GM23338 (cell line): ENCODE results near the gene RELCH. TPM values are rescaled to one million over a fixed set of nuclear protein-coding genes. Genes with fewer than 3 reads are reported as not detected.

Experiments
- ATAC-seq: fragments of 200-7000 bp; cut with Tn5 transposase; 3 replicates; pipeline ENCODE4 v1.9.1; 2020
- DNase-seq: peaks from one replicate; pipeline ENCODE4 v3.0.0-alpha.2; 2015; ENCODE audit warnings: low spot score
- H2AFZ ChIP-seq: fragments of 200-600 bp; sonication (generic); 2 replicates; pipeline ENCODE4 v1.8.0; 2016; ENCODE audit warnings: antibody characterized with exemption, mild to moderate bottlenecking, moderate library complexity
- H3F3A ChIP-seq: fragments of 200-600 bp; sonication (generic); replicated peaks from 2 replicates; pipeline ENCODE4 v1.8.0; 2017; ENCODE audit warnings: antibody characterized with exemption, mixed run types, low read depth
- H3K27ac ChIP-seq: fragments of 200-600 bp; sonication (generic); 2 replicates; pipeline ENCODE4 v1.6.1; 2016; ENCODE audit warnings: low read depth
- H3K27me3 ChIP-seq: fragments of 200-600 bp; sonication (generic); 2 replicates; pipeline ENCODE4 v1.8.0; 2016; ENCODE audit warnings: mild to moderate bottlenecking, mixed run types, moderate library complexity; ENCODE audit not compliant: insufficient read depth
- H3K36me3 ChIP-seq: fragments of 200-600 bp; sonication (generic); 2 replicates; pipeline ENCODE4 v1.8.0; 2016; ENCODE audit warnings: mild to moderate bottlenecking; ENCODE audit not compliant: insufficient read depth
- H3K4me1 ChIP-seq: fragments of 200-600 bp; sonication (generic); 2 replicates; pipeline ENCODE4 v1.8.0; 2016; ENCODE audit warnings: mild to moderate bottlenecking, moderate library complexity; ENCODE audit not compliant: insufficient read depth
- H3K4me2 ChIP-seq: fragments of 200-600 bp; sonication (generic); 2 replicates; pipeline ENCODE4 v1.7.1; 2017; ENCODE audit warnings: mixed run types
- H3K4me3 ChIP-seq: fragments of 200-600 bp; sonication (generic); 2 replicates; pipeline ENCODE4 v1.6.1; 2016; ENCODE audit warnings: mixed run types
- H3K79me2 ChIP-seq: fragments of 200-600 bp; sonication (generic); replicated peaks from 2 replicates; pipeline ENCODE4 v1.8.0; 2017; ENCODE audit warnings: mild to moderate bottlenecking; ENCODE audit not compliant: insufficient read depth
- H3K9me2 ChIP-seq: fragments of 200-600 bp; sonication (generic); 2 replicates; pipeline ENCODE4 v1.8.0; 2017; ENCODE audit not compliant: insufficient read depth
- H4K20me1 ChIP-seq: fragments of 200-600 bp; sonication (generic); replicated peaks from 2 replicates; pipeline ENCODE4 v1.8.0; 2017; ENCODE audit warnings: mild to moderate bottlenecking; ENCODE audit not compliant: insufficient read depth
- H3K27ac Mint-ChIP-seq: 2 replicates; pipeline ENCODE4 v1.8.0; 2020; ENCODE audit warnings: inconsistent platforms, mild to moderate bottlenecking, moderate library complexity, mixed read lengths
- H3K27me3 Mint-ChIP-seq: 3 replicates; pipeline ENCODE4 v1.8.0; 2022; ENCODE audit warnings: low read depth, mild to moderate bottlenecking, moderate library complexity, mixed read lengths, inconsistent platforms; ENCODE audit not compliant: insufficient read depth, poor library complexity
- H3K36me3 Mint-ChIP-seq: 3 replicates; pipeline ENCODE4 v1.8.0; 2021; ENCODE audit warnings: low read depth, mild to moderate bottlenecking, inconsistent platforms, moderate library complexity, mixed read lengths
- H3K4me1 Mint-ChIP-seq: 3 replicates; pipeline ENCODE4 v1.8.0; 2020; ENCODE audit warnings: mild to moderate bottlenecking, inconsistent platforms, mixed read lengths
- H3K4me3 Mint-ChIP-seq: 3 replicates; pipeline ENCODE4 v1.8.0; 2021; ENCODE audit warnings: moderate library complexity, mild to moderate bottlenecking, inconsistent platforms, mixed read lengths
- H3K9me3 Mint-ChIP-seq: 3 replicates; pipeline ENCODE4 v1.8.0; 2020; ENCODE audit warnings: moderate library complexity, mild to moderate bottlenecking, inconsistent platforms, mixed read lengths
- CREB1 ChIP-seq: fragments of 250-450 bp; sonication (Bioruptor Pico); IDR thresholded peaks from 2 replicates; pipeline ENCODE4 v1.5.0; 2020; ENCODE audit warnings: low read depth, mild to moderate bottlenecking, moderate library complexity
- ETS1 ChIP-seq: IDR thresholded peaks from 2 replicates; pipeline ENCODE4 v1.6.1; 2016; ENCODE audit warnings: antibody characterized with exemption
- EZH2 ChIP-seq: fragments of 200-600 bp; sonication (generic); IDR thresholded peaks from one replicate; pipeline ENCODE4 v1.8.0; 2017; ENCODE audit warnings: antibody characterized with exemption, mild to moderate bottlenecking, low read depth; ENCODE audit not compliant: unreplicated experiment
- EZH2phosphoT487 ChIP-seq: fragments of 200-600 bp; sonication (generic); IDR thresholded peaks from one replicate; pipeline ENCODE4 v1.8.1; 2018; ENCODE audit warnings: antibody characterized with exemption; ENCODE audit not compliant: unreplicated experiment
- JUNB ChIP-seq: IDR thresholded peaks from one replicate; pipeline ENCODE4 v1.6.1; 2016; ENCODE audit warnings: antibody characterized with exemption; ENCODE audit not compliant: unreplicated experiment
- NANOG ChIP-seq: IDR thresholded peaks from 2 replicates; pipeline ENCODE4 v1.6.1; 2016; ENCODE audit warnings: antibody characterized with exemption, borderline replicate concordance
- POLR2AphosphoS5 ChIP-seq: IDR thresholded peaks from 2 replicates; pipeline ENCODE4 v1.6.1; 2016; ENCODE audit warnings: antibody characterized with exemption, low read depth
- STAT1 ChIP-seq: IDR thresholded peaks from one replicate; pipeline ENCODE4 v1.6.1; 2016; ENCODE audit warnings: antibody characterized with exemption; ENCODE audit not compliant: unreplicated experiment
- ZNF114 ChIP-seq: fragments of 250-450 bp; sonication (Bioruptor Pico); IDR thresholded peaks from 2 replicates; pipeline ENCODE4 v1.5.0; 2020; ENCODE audit warnings: mild to moderate bottlenecking, moderate library complexity
- ZNF331 ChIP-seq: fragments of 250-450 bp; sonication (Bioruptor Pico); IDR thresholded peaks from 2 replicates; pipeline ENCODE4 v1.5.0; 2020; ENCODE audit warnings: low read depth, mild to moderate bottlenecking, moderate library complexity
- polyA plus RNA-seq: library from polyadenylated mRNA; unstranded; fragments of >200 nt; fragmentation: Nextera tagmentation; extraction: Ambion mirVana; gene quantifications from 2 replicates; pipeline ENCODE4 v1.2.1, GENCODE V29; 2016
- total RNA-seq: library from RNA; depleted of rRNA; stranded (reverse); fragments of >200 nt; shearing (Covaris generic); gene quantifications from 2 replicates; pipeline ENCODE4 v1.2.3, GENCODE V29; 2014
- TF ChIP-seq, protein P1 (sequence below): IDR thresholded peaks from one replicate; pipeline ENCODE4 v1.6.1; 2018; ENCODE audit warnings: antibody characterized with exemption; ENCODE audit not compliant: unreplicated experiment
- TF ChIP-seq, protein P2 (sequence below), 2 experiments: fragments of 200-600 bp in 1 of 2; sonication (generic) in 1 of 2; conservative IDR thresholded peaks; 2 replicates each; pipeline versions ENCODE4 v1.5.1 to v1.6.1; 2016 to 2017; ENCODE audit warnings: antibody characterized with exemption in 2 of 2, low read depth in 2 of 2, mild to moderate bottlenecking in 2 of 2, moderate library complexity in 1 of 2
- TF ChIP-seq, protein P3 (sequence below): fragments of 250-450 bp; sonication (Bioruptor Pico); IDR thresholded peaks from 2 replicates; pipeline ENCODE4 v1.5.0; 2020; ENCODE audit warnings: mild to moderate bottlenecking, moderate library complexity

The RELCH gene
- total and polyA plus RNA-seq, 2 experiments from 2014 or later, result 8.8 to 56.4 TPM

- Mint-ChIP-seq H3K27ac (no peak overlapping the region), H3K4me1 (no peaks in the 10 kb centered on the region), H3K9me3 (no peaks in the 10 kb centered on the region), H3K27me3 (peaks cover 2% of the 10 kb centered on the region), H3K36me3 (no peaks in the 10 kb centered on the region), H3K4me3 (no peak overlapping the region)
- no peaks in the 10 kb centered on the region for H3K9me2 ChIP-seq
- ATAC-seq (no peak), DNase-seq (no peak)
- TF ChIP-seq, protein P1, sequence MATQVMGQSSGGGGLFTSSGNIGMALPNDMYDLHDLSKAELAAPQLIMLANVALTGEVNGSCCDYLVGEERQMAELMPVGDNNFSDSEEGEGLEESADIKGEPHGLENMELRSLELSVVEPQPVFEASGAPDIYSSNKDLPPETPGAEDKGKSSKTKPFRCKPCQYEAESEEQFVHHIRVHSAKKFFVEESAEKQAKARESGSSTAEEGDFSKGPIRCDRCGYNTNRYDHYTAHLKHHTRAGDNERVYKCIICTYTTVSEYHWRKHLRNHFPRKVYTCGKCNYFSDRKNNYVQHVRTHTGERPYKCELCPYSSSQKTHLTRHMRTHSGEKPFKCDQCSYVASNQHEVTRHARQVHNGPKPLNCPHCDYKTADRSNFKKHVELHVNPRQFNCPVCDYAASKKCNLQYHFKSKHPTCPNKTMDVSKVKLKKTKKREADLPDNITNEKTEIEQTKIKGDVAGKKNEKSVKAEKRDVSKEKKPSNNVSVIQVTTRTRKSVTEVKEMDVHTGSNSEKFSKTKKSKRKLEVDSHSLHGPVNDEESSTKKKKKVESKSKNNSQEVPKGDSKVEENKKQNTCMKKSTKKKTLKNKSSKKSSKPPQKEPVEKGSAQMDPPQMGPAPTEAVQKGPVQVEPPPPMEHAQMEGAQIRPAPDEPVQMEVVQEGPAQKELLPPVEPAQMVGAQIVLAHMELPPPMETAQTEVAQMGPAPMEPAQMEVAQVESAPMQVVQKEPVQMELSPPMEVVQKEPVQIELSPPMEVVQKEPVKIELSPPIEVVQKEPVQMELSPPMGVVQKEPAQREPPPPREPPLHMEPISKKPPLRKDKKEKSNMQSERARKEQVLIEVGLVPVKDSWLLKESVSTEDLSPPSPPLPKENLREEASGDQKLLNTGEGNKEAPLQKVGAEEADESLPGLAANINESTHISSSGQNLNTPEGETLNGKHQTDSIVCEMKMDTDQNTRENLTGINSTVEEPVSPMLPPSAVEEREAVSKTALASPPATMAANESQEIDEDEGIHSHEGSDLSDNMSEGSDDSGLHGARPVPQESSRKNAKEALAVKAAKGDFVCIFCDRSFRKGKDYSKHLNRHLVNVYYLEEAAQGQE, result no peak
- TF ChIP-seq EZH2phosphoT487 (no peak), ZNF114 (no peak), EZH2 (no peak), NANOG (no peak), ZNF331 (CRISPR knock-in tag) (no peak), ETS1 (no peak), CREB1 (no peak), STAT1 (no peak), JUNB (no peak), POLR2AphosphoS5 (no peak)
- TF ChIP-seq, protein P2, sequence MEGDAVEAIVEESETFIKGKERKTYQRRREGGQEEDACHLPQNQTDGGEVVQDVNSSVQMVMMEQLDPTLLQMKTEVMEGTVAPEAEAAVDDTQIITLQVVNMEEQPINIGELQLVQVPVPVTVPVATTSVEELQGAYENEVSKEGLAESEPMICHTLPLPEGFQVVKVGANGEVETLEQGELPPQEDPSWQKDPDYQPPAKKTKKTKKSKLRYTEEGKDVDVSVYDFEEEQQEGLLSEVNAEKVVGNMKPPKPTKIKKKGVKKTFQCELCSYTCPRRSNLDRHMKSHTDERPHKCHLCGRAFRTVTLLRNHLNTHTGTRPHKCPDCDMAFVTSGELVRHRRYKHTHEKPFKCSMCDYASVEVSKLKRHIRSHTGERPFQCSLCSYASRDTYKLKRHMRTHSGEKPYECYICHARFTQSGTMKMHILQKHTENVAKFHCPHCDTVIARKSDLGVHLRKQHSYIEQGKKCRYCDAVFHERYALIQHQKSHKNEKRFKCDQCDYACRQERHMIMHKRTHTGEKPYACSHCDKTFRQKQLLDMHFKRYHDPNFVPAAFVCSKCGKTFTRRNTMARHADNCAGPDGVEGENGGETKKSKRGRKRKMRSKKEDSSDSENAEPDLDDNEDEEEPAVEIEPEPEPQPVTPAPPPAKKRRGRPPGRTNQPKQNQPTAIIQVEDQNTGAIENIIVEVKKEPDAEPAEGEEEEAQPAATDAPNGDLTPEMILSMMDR (conservative IDR thresholded peaks at IDR 0.05; ENCODE audit: low read depth in 2 of 2), result no peak
- TF ChIP-seq, protein P3, sequence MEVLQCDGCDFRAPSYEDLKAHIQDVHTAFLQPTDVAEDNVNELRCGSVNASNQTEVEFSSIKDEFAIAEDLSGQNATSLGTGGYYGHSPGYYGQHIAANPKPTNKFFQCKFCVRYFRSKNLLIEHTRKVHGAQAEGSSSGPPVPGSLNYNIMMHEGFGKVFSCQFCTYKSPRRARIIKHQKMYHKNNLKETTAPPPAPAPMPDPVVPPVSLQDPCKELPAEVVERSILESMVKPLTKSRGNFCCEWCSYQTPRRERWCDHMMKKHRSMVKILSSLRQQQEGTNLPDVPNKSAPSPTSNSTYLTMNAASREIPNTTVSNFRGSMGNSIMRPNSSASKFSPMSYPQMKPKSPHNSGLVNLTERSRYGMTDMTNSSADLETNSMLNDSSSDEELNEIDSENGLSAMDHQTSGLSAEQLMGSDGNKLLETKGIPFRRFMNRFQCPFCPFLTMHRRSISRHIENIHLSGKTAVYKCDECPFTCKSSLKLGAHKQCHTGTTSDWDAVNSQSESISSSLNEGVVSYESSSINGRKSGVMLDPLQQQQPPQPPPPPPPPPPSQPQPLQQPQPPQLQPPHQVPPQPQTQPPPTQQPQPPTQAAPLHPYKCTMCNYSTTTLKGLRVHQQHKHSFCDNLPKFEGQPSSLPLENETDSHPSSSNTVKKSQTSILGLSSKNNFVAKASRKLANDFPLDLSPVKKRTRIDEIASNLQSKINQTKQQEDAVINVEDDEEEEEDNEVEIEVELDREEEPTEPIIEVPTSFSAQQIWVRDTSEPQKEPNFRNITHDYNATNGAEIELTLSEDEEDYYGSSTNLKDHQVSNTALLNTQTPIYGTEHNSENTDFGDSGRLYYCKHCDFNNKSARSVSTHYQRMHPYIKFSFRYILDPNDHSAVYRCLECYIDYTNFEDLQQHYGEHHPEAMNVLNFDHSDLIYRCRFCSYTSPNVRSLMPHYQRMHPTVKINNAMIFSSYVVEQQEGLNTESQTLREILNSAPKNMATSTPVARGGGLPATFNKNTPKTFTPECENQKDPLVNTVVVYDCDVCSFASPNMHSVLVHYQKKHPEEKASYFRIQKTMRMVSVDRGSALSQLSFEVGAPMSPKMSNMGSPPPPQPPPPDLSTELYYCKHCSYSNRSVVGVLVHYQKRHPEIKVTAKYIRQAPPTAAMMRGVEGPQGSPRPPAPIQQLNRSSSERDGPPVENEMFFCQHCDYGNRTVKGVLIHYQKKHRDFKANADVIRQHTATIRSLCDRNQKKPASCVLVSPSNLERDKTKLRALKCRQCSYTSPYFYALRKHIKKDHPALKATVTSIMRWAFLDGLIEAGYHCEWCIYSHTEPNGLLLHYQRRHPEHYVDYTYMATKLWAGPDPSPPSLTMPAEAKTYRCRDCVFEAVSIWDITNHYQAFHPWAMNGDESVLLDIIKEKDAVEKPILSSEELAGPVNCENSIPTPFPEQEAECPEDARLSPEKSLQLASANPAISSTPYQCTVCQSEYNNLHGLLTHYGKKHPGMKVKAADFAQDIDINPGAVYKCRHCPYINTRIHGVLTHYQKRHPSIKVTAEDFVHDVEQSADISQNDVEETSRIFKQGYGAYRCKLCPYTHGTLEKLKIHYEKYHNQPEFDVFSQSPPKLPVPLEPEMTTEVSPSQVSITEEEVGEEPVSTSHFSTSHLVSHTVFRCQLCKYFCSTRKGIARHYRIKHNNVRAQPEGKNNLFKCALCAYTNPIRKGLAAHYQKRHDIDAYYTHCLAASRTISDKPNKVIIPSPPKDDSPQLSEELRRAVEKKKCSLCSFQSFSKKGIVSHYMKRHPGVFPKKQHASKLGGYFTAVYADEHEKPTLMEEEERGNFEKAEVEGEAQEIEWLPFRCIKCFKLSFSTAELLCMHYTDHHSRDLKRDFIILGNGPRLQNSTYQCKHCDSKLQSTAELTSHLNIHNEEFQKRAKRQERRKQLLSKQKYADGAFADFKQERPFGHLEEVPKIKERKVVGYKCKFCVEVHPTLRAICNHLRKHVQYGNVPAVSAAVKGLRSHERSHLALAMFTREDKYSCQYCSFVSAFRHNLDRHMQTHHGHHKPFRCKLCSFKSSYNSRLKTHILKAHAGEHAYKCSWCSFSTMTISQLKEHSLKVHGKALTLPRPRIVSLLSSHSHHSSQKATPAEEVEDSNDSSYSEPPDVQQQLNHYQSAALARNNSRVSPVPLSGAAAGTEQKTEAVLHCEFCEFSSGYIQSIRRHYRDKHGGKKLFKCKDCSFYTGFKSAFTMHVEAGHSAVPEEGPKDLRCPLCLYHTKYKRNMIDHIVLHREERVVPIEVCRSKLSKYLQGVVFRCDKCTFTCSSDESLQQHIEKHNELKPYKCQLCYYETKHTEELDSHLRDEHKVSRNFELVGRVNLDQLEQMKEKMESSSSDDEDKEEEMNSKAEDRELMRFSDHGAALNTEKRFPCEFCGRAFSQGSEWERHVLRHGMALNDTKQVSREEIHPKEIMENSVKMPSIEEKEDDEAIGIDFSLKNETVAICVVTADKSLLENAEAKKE (CRISPR knock-in tag), result no peak
- H3K79me2 ChIP-seq, result peaks cover 4% of the 10 kb centered on the region; the same call in 1 of the 2 replicates
- H3K4me1 ChIP-seq, result peaks cover 5% of the 10 kb centered on the region; the same call in 1 of the 2 replicates
- no peaks in the 10 kb centered on the region for H3K27me3 ChIP-seq
- H2AFZ ChIP-seq, result no peak overlapping the region
- no peak overlapping the region for H3K27ac ChIP-seq
- H3K36me3 ChIP-seq, result no peaks in the 10 kb centered on the region
- no peak overlapping the region for H3K4me3 ChIP-seq
- no peaks in the 10 kb centered on the region for H3F3A ChIP-seq
- no peaks in the 10 kb centered on the region for H4K20me1 ChIP-seq
- H3K4me2 ChIP-seq, result no peak overlapping the region
Measured at GRCh38 chr18:62177271-62177670, 9.8 kb upstream of the RELCH start.
